Measurements from ENCODE around the gene OSGEPL1. TPM values are rescaled to one million over a fixed set of nuclear protein-coding genes. Genes with fewer than 3 reads are reported as not detected.
"Not testable (repeated sequence)": the region's sequence is repeated elsewhere in the genome, so short reads cannot be mapped to it uniquely, and the experiment has no call there.

OSGEPL1 gene
- total RNA-seq, 1 experiment from 2014 or later = 15.3 TPM

GRCh38 chr2:189729430-189729829 is 33.2 kb downstream of the OSGEPL1 start:
- DNase-seq (ENCODE audit: low spot score) = no peak

GRCh38 chr2:189726849-189727248 is 35.7 kb downstream of the OSGEPL1 start:
- DNase-seq (ENCODE audit: low spot score) = no peak

- no peak for DNase-seq (ENCODE audit: low spot score)
Measured at GRCh38 chr2:189726271-189726670, 36.3 kb downstream of the OSGEPL1 start.

GRCh38 chr2:189723192-189723591 is 39.4 kb downstream of the OSGEPL1 start:
- DNase-seq (ENCODE audit: low spot score) = no peak

- no peak for DNase-seq (ENCODE audit: low spot score)
Measured at GRCh38 chr2:189719571-189719970, 43.0 kb downstream of the OSGEPL1 start.

- not testable (repeated sequence) for DNase-seq (ENCODE audit: low spot score)
Measured at GRCh38 chr2:189717593-189717992, 45.0 kb downstream of the OSGEPL1 start.

- no peak for DNase-seq (ENCODE audit: low spot score)
Measured at GRCh38 chr2:189709501-189710221, 52.9 kb downstream of the OSGEPL1 start.

- no peak for DNase-seq (ENCODE audit: low spot score)
Measured at GRCh38 chr2:189702071-189702470, 60.5 kb downstream of the OSGEPL1 start.

- DNase-seq (ENCODE audit: low spot score) = no peak
Measured at GRCh38 chr2:189700681-189701080, 61.9 kb downstream of the OSGEPL1 start.

- no peak for DNase-seq (ENCODE audit: low spot score)
Measured at GRCh38 chr2:189698020-189698887, 64.3 kb downstream of the OSGEPL1 start.

Other genes with a start within 250 kb of the OSGEPL1 start
- 2.2 and 3.8 TPM in 2 replicates for gene SLC40A1, start 182.0 kb downstream of the OSGEPL1 start, total RNA-seq (2014; rRNA removed; shearing (Covaris generic))
- gene ASNSD1, start 101.3 kb downstream of the OSGEPL1 start, total RNA-seq (2014; rRNA removed; shearing (Covaris generic)) = 62.1 and 69.1 TPM in 2 replicates
- 0.14 and 1.0 TPM in 2 replicates for gene ANKAR, start 88.1 kb downstream of the OSGEPL1 start, total RNA-seq (2014; rRNA removed; shearing (Covaris generic))
- gene ORMDL1, start 21.5 kb upstream of the OSGEPL1 start, total RNA-seq (2014; rRNA removed; shearing (Covaris generic)) = 84.6 and 91.4 TPM in 2 replicates
- 12.7 and 17.5 TPM in 2 replicates for gene PMS1, start 21.7 kb upstream of the OSGEPL1 start, total RNA-seq (2014; rRNA removed; shearing (Covaris generic))

All from H4 (cell line).